ENCODE results near the gene HSD17B14. TPM values are rescaled to one million over a fixed set of nuclear protein-coding genes. Genes with fewer than 3 reads are reported as not detected.
A peak's percentile ranks its signal among the peaks of the same experiment; 100 is the strongest.
"Not testable (repeated sequence)": the region's sequence is repeated elsewhere in the genome, so short reads cannot be mapped to it uniquely, and the experiment has no call there.

HSD17B14 gene
- total RNA-seq, 1 donor from 2014 or later = 65.6 TPM

DNA sequence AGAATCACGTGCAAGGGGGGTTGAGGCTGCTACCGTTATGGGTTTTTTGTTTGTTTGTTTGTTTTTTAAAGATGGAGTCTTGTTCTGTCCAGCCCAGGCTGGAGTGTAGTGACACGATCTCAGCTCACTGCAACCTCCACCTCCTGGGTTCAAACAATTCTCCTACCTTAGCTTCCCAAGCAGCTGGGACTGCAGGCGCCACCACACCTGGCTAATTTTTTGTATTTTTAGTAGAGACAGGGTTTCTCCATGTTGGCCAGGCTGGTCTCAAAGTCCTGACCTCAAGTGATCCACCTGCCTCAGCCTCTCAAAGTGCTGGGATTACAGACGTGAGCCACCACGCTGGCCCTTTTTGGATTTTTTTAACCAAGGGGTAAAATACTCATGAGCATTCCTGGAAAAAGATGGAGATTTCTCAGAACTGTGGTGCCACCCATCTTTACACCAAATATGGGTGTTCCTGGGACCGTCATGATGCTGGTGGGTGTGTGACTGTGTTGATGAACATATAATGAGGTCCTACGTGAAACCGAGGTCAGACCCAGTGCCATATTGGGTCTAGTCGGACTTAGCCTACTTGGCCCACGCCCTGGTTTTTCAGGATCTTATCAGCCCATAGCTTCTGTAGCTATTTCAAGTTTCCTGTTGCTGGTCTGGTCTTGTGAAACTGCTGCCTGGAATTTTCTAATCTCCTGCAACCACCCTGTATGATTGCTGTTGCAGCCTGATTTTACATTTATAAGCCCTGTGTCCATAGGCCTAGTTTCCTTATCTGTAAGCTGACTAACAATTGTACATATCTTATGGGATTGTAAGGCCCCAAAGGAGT lies 42.1 kb upstream of the HSD17B14 start:
- Mint-ChIP-seq H3K27me3 (ENCODE audit: unreplicated experiment) (peaks cover 36% of the 10 kb centered on the region), H3K36me3 (ENCODE audit: low read depth, unreplicated experiment) (peaks cover 45% of the 10 kb centered on the region), H3K27ac (ENCODE audit: unreplicated experiment) (peak overlapping the region; percentile 48), H3K4me1 (ENCODE audit: unreplicated experiment) (peaks cover 24% of the 10 kb centered on the region), H3K9me3 (ENCODE audit: unreplicated experiment) (no peaks in the 10 kb centered on the region), H3K4me3 (ENCODE audit: unreplicated experiment) (peak overlapping the region; percentile 44)
- TF ChIP-seq CTCF (IDR thresholded peaks at IDR 0.05; ENCODE audit: unreplicated experiment) = no peak
- no peak for DNase-seq (ENCODE audit: low spot score)

- Mint-ChIP-seq H3K9me3 (ENCODE audit: unreplicated experiment) (no peaks in the 10 kb centered on the region), H3K4me1 (ENCODE audit: unreplicated experiment) (peaks cover 29% of the 10 kb centered on the region), H3K27me3 (ENCODE audit: unreplicated experiment) (peaks cover 41% of the 10 kb centered on the region), H3K36me3 (ENCODE audit: low read depth, unreplicated experiment) (peaks cover 49% of the 10 kb centered on the region), H3K4me3 (ENCODE audit: unreplicated experiment) (peak overlapping the region; percentile 44), H3K27ac (ENCODE audit: unreplicated experiment) (no peak overlapping the region)
- no peak for TF ChIP-seq CTCF (IDR thresholded peaks at IDR 0.05; ENCODE audit: unreplicated experiment)
- DNase-seq (ENCODE audit: low spot score) = no peak
Measured at GRCh38 chr19:48877855-48878195, 41.5 kb upstream of the HSD17B14 start.

DNA sequence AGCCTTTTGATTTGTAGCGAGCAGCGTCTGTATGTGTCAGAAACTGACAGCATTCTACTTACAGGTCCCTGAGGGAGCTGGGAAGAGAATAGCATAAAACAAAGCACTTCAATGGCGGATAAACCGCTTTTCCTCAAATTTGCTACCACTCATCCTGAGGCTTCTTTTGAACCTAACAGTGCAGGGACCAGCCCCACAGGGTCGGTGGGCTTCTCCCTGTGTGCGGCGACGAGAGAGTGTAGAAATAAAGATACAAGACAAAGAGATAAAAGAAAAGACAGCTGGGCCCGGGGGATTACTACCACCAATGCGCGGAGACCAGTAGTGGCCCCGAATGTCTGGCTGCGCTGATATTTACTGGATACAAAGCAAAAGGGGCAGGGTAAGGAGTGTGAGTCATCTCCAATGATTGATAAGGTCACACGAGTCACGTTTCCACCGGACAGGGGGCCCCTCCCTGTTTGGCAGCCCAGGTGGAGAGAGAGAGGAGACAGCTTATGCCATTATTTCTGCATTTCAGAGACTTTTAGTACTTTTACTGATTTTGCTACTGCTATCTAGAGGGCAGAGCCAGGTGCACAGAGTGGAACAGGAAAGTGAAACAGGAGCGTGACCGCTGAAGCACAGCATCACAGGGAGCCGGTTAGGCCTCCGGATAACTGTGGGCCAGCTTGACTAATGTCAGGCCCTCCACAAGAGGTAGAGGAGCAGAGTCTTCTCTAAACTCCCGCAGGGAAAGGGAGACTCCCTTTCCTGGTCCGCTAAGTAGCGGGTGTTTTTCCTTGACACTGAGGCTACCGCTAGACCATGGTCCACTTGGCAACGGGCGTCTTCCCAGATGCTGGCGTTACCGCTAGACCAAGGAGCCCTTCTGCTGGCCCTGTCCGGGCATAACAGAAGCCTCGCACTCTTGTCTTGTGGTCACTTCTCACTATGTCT lies 40.0 kb upstream of the HSD17B14 start:
- Mint-ChIP-seq H3K36me3 (ENCODE audit: low read depth, unreplicated experiment) (peaks cover 49% of the 10 kb centered on the region), H3K27me3 (ENCODE audit: unreplicated experiment) (peaks cover 50% of the 10 kb centered on the region), H3K4me3 (ENCODE audit: unreplicated experiment) (peak overlapping the region; percentile 82), H3K27ac (ENCODE audit: unreplicated experiment) (peak overlapping the region; percentile 73), H3K4me1 (ENCODE audit: unreplicated experiment) (peaks cover 38% of the 10 kb centered on the region)
- H3K9me3 Mint-ChIP-seq (ENCODE audit: unreplicated experiment); DNase-seq (ENCODE audit: low spot score): not testable (repeated sequence)

GRCh38 chr19:48874303-48875135 lies 38.2 kb upstream of the HSD17B14 start:
- H3K9me3 Mint-ChIP-seq (ENCODE audit: unreplicated experiment) = no peaks in the 10 kb centered on the region
- H3K4me1 Mint-ChIP-seq (ENCODE audit: unreplicated experiment) = peaks cover 38% of the 10 kb centered on the region
- H3K4me3 Mint-ChIP-seq (ENCODE audit: unreplicated experiment) = peak overlapping the region; percentile 100
- peaks cover 49% of the 10 kb centered on the region for H3K27me3 Mint-ChIP-seq (ENCODE audit: unreplicated experiment)
- TF ChIP-seq CTCF (IDR thresholded peaks at IDR 0.05; ENCODE audit: unreplicated experiment) = no peak
- peaks cover 49% of the 10 kb centered on the region for H3K36me3 Mint-ChIP-seq (ENCODE audit: low read depth, unreplicated experiment)
- H3K27ac Mint-ChIP-seq (ENCODE audit: unreplicated experiment) = peak overlapping the region; percentile 100
- no peak for DNase-seq (ENCODE audit: low spot score)

Data from endothelial cell (in vitro differentiated cells).